IMR-90 (cell line): Measurements from ENCODE around the gene PRKAG3. TPM values are rescaled to one million over a fixed set of nuclear protein-coding genes. Genes with fewer than 3 reads are reported as not detected.

Experiments used
- ATAC-seq: fragments of 200-7000 bp; cut with Tn5 transposase; 2 replicates; pipeline ENCODE4 v1.9.1; 2020; ENCODE audit warnings: low read depth, mild to moderate bottlenecking, moderate library complexity
- BruUV-seq: library from RNA; stranded (reverse); fragments of 400-500 nt; replicated peaks from 2 replicates; lab custom pipeline; 2021; lab: Mats Ljungman, UMichigan
- CTCF ChIA-PET: fragments of 300-600 bp; formaldehyde crosslinking; extraction: SDS; loops from one replicate; lab custom pipeline; 2021; ENCODE audit warnings: antibody characterized with exemption; lab: Yijun Ruan, JAX
- POLR2A ChIA-PET: fragments of 300-600 bp; sonication (Branson Sonifier 250); formaldehyde crosslinking; loops from one replicate; lab custom pipeline; 2022; ENCODE audit warnings: antibody characterized with exemption; ENCODE audit not compliant: unreplicated experiment; lab: Charles Lee
- DNase-seq: peaks from one replicate; pipeline ENCODE4 v3.0.0; 2013
- H2AFZ ChIP-seq: replicated peaks from 2 replicates; pipeline ENCODE3; 2013; ENCODE audit warnings: low read length, mild to moderate bottlenecking; ENCODE audit not compliant: poor library complexity
- H2AK5ac ChIP-seq: 2 replicates; pipeline ENCODE4 v1.6.1; 2013; ENCODE audit warnings: low read depth, low read length, inconsistent platforms
- H2AK9ac ChIP-seq: replicated peaks from 2 replicates; pipeline ENCODE3; 2013; ENCODE audit warnings: mild to moderate bottlenecking, low read depth, low read length, moderate library complexity; ENCODE audit not compliant: poor library complexity
- H2BK120ac ChIP-seq: 2 replicates; pipeline ENCODE4 v1.6.1; 2013; ENCODE audit warnings: low read depth, low read length, inconsistent platforms
- H2BK15ac ChIP-seq: 3 replicates; pipeline ENCODE4 v1.6.1; 2013; ENCODE audit warnings: low read depth, low read length, inconsistent platforms
- H2BK20ac ChIP-seq: 2 replicates; pipeline ENCODE4 v1.6.1; 2013; ENCODE audit warnings: low read depth, mild to moderate bottlenecking, inconsistent platforms, low read length, moderate library complexity
- H2BK5ac ChIP-seq: 2 replicates; pipeline ENCODE4 v1.6.1; 2013; ENCODE audit warnings: mild to moderate bottlenecking, low read depth, low read length, inconsistent platforms; ENCODE audit not compliant: poor library complexity, severe bottlenecking
- H3K14ac ChIP-seq: replicated peaks from 2 replicates; pipeline ENCODE4 v1.6.1; 2013; ENCODE audit warnings: low read depth, low read length, inconsistent platforms
- H3K18ac ChIP-seq: 2 replicates; pipeline ENCODE4 v1.6.1; 2013; ENCODE audit warnings: low read depth, low read length, control low read depth
- H3K23ac ChIP-seq: 2 replicates; pipeline ENCODE4 v1.6.1; 2013; ENCODE audit warnings: low read depth, low read length, inconsistent platforms
- H3K27ac ChIP-seq: 2 replicates; pipeline ENCODE4 v1.5.1; 2013; ENCODE audit warnings: mild to moderate bottlenecking, control low read depth, low read length; ENCODE audit not compliant: insufficient read depth
- H3K27me3 ChIP-seq: 2 replicates; pipeline ENCODE4 v1.6.1; 2013; ENCODE audit warnings: low read length; ENCODE audit not compliant: control insufficient read depth, insufficient read depth
- H3K36me3 ChIP-seq: 2 replicates; pipeline ENCODE4 v1.6.1; 2013; ENCODE audit warnings: low read length, mixed read lengths; ENCODE audit not compliant: control insufficient read depth, insufficient read depth
- H3K4ac ChIP-seq: 2 replicates; pipeline ENCODE4 v1.6.1; 2013; ENCODE audit warnings: low read depth, low read length, inconsistent platforms
- H3K4me1 ChIP-seq: 2 replicates; pipeline ENCODE4 v1.6.1; 2013; ENCODE audit warnings: low read length, mixed read lengths; ENCODE audit not compliant: control insufficient read depth, insufficient read depth
- H3K4me2 ChIP-seq: 2 replicates; pipeline ENCODE4 v1.6.1; 2013; ENCODE audit warnings: low read depth, mild to moderate bottlenecking, control low read depth, low read length, moderate library complexity
- H3K4me3 ChIP-seq: 2 replicates; pipeline ENCODE4 v1.5.1; 2013; ENCODE audit warnings: low read depth, mild to moderate bottlenecking, control low read depth, low read length, moderate library complexity; ENCODE audit not compliant: insufficient read depth
- H3K56ac ChIP-seq: 2 replicates; pipeline ENCODE4 v1.6.1; 2013; ENCODE audit warnings: low read length, inconsistent platforms; ENCODE audit not compliant: insufficient read depth; ENCODE audit errors: extremely low read depth
- H3K79me1 ChIP-seq, 2 experiments: 2 replicates each; pipeline ENCODE4 v1.6.1; 2013; ENCODE audit warnings: low read length in 2 of 2, inconsistent platforms in 1 of 2, low read depth in 1 of 2
- H3K9ac ChIP-seq: 2 replicates; pipeline ENCODE4 v1.6.1; 2013; ENCODE audit warnings: low read depth, low read length, control low read depth
- H3K9me1 ChIP-seq: 2 replicates; pipeline ENCODE4 v1.6.1; 2013; ENCODE audit warnings: low read length, inconsistent platforms; ENCODE audit not compliant: insufficient read depth
- H3K9me3 ChIP-seq: 2 replicates; pipeline ENCODE4 v1.6.1; 2013; ENCODE audit warnings: low read length; ENCODE audit not compliant: control insufficient read depth, insufficient read depth
- H4K20me1 ChIP-seq: 2 replicates; pipeline ENCODE4 v1.6.1; 2013; ENCODE audit warnings: low read length, inconsistent platforms; ENCODE audit not compliant: insufficient read depth
- H4K5ac ChIP-seq: 2 replicates; pipeline ENCODE4 v1.6.1; 2013; ENCODE audit warnings: mild to moderate bottlenecking, low read depth, low read length, control low read depth
- H4K8ac ChIP-seq, 2 experiments: 2 replicates each; pipeline ENCODE4 v1.6.1; 2013; ENCODE audit warnings: low read depth in 2 of 2, low read length in 2 of 2, control low read depth in 1 of 2, inconsistent platforms in 1 of 2
- H4K91ac ChIP-seq: 2 replicates; pipeline ENCODE4 v1.6.1; 2013; ENCODE audit warnings: low read depth, low read length, inconsistent platforms; ENCODE audit not compliant: insufficient read depth
- BHLHE40 ChIP-seq: fragments of 150-350 bp; IDR thresholded peaks from 2 replicates; pipeline ENCODE4 v1.6.1; 2016; ENCODE audit warnings: mild to moderate bottlenecking, low read depth, low read length
- CEBPB ChIP-seq: IDR thresholded peaks from 2 replicates; pipeline ENCODE4 v1.6.1; 2012; ENCODE audit warnings: low read depth, low read length, improper control_type of control experiment
- ELK1 ChIP-seq: fragments of 150-350 bp; IDR thresholded peaks from 2 replicates; pipeline ENCODE4 v1.6.1; 2016; ENCODE audit warnings: low read depth, mild to moderate bottlenecking, low read length, moderate library complexity, borderline replicate concordance
- FOS ChIP-seq: fragments of 150-350 bp; IDR thresholded peaks from 2 replicates; pipeline ENCODE4 v1.6.1; 2016; ENCODE audit warnings: low read depth, low read length
- NFE2L2 ChIP-seq: fragments of 150-350 bp; IDR thresholded peaks from 2 replicates; pipeline ENCODE4 v1.6.1; 2016; ENCODE audit warnings: low read depth, mild to moderate bottlenecking, low read length
- RAD21 ChIP-seq: IDR thresholded peaks from 2 replicates; pipeline ENCODE4 v1.6.1; 2012; ENCODE audit warnings: low read length, improper control_type of control experiment
- RCOR1 ChIP-seq: IDR thresholded peaks from 2 replicates; pipeline ENCODE4 v1.6.1; 2012; ENCODE audit warnings: mild to moderate bottlenecking, low read length, improper control_type of control experiment; ENCODE audit not compliant: insufficient replicate concordance
- SMC3 ChIP-seq: fragments of 150-350 bp; IDR thresholded peaks from 2 replicates; pipeline ENCODE4 v1.6.1; 2016; ENCODE audit warnings: low read depth, mild to moderate bottlenecking, antibody characterized with exemption, low read length, moderate library complexity
- WGBS, 2 experiments: methylation state at CpG; one replicate each; pipeline versions ENCODE4 v1.1.5 to v1.1.7; 2013; ENCODE audit warnings: missing lambda C conversion rate in 2 of 2; ENCODE audit not compliant: insufficient read length in 1 of 2; ENCODE audit errors: extremely low coverage in 2 of 2; 5-methylcytosine and 5-hydroxymethylcytosine counted together
- dilution Hi-C: fragments of 300-500 bp; cut with HindIII; formaldehyde crosslinking; loops from one replicate; pipeline ENCODE4 v1.14.3; 2018; ENCODE audit warnings: low sequenced_read_pairs; ENCODE audit not compliant: unreplicated experiment
- in situ Hi-C: fragments of 300-500 bp; cut with MboI; formaldehyde crosslinking; loops from 3 replicates; pipeline ENCODE4 v1.14.3; 2019; ENCODE audit warnings: low sequenced_read_pairs, inconsistent platforms, mixed read lengths
- intact Hi-C: fragments of 100-400 bp; cut with micrococcal nuclease; formaldehyde crosslinking; loops from 2 replicates; pipeline ENCODE4 v1.10.0; 2022
- polyA plus RNA-seq, 3 experiments: library from polyadenylated mRNA; depleted of rRNA; stranded (reverse); fragments of >200 nt; gene quantifications; 2 replicates each; pipeline ENCODE4 v1.2.3, GENCODE V29; 2012; ENCODE audit warnings: low replicate concordance in 1 of 3
- total RNA-seq: library from RNA; depleted of rRNA; stranded (reverse); fragments of >200 nt; gene quantifications from 2 replicates; pipeline ENCODE4 v1.2.3, GENCODE V29; 2012

Gene PRKAG3
- total and polyA plus RNA-seq, 2 of the 4 experiments (the other 2 are of a cell fraction): not detected

GRCh38 chr2:218820746-218821369, 10.7 kb downstream of the PRKAG3 start:
- Histone ChIP-seq H3K4me2 (no peak overlapping the region), H3K79me1 (no peaks in the 10 kb centered on the region), H4K91ac (no peak overlapping the region), H3K36me3 (peaks cover 4% of the 10 kb centered on the region), H3K56ac (no peak overlapping the region), H4K5ac (no peak overlapping the region), H3K14ac (no peak overlapping the region), H3K23ac (no peak overlapping the region), H2BK15ac (no peak overlapping the region), H2BK20ac (no peak overlapping the region), H2BK5ac (no peak overlapping the region), H3K4me3 (no peak overlapping the region), H3K4me1 (peaks cover 2% of the 10 kb centered on the region; the same call in 1 of the 2 replicates), H3K27ac (no peak overlapping the region), H2AFZ (peak overlapping the region; percentile 0), H3K4ac (no peak overlapping the region), H2BK120ac (no peak overlapping the region), H4K20me1 (no peaks in the 10 kb centered on the region), H3K9me1 (no peaks in the 10 kb centered on the region), H3K9ac (no peak overlapping the region), H4K8ac (no peak overlapping the region), H3K9me3 (no peaks in the 10 kb centered on the region), H3K27me3 (peaks cover 9% of the 10 kb centered on the region), H3K18ac (no peak overlapping the region), H2AK9ac (peak overlapping the region; percentile 58), H2AK5ac (peak overlapping the region; percentile 43; the same call in 1 of the 2 replicates)
- ChIA-PET CTCF (no interaction called here), POLR2A (no interaction called here)
- in situ Hi-C loops: no loop called here
- DNase-seq (no peak), ATAC-seq (no peak)
- intact Hi-C loops: no loop called here
- no TSS peak for BruUV-seq
- 97% methylated on average over 8 of the region's 15 CpGs; no CpG with 5 or more reads in 1 of the 2 experiments for WGBS, 2 experiments
- dilution Hi-C loops: no loop called here
- TF ChIP-seq RAD21: no peak
- no peak for TF ChIP-seq ELK1
- TF ChIP-seq FOS: no peak
- no peak for TF ChIP-seq NFE2L2
- TF ChIP-seq CEBPB: no peak
- no peak for TF ChIP-seq BHLHE40
- TF ChIP-seq SMC3: no peak
- TF ChIP-seq RCOR1: no peak
